K562 (cell line): ENCODE measurements around the gene TIA1. TPM values are rescaled to one million over a fixed set of nuclear protein-coding genes. Genes with fewer than 3 reads are reported as not detected.

ENCODE experiments used
- ATAC-seq: fragments of 200-7000 bp; cut with Tn5 transposase; 3 replicates; pipeline ENCODE4 v1.9.1; 2020; ENCODE audit warnings: moderate library complexity
- BruUV-seq: library from RNA; stranded (reverse); fragments of 400-500 nt; replicated peaks from 2 replicates; lab custom pipeline; 2021; lab: Mats Ljungman, UMichigan
- CTCF ChIA-PET: fragments of 300-600 bp; formaldehyde crosslinking; extraction: SDS; loops from one replicate; lab custom pipeline; 2021; ENCODE audit warnings: low intra/inter-chr PET ratio; lab: Yijun Ruan, JAX
- POLR2A ChIA-PET: fragments of 300-600, 350-650 bp; sonication (Branson Sonifier 250); formaldehyde crosslinking; extraction: SDS; loops from one replicate; lab custom pipeline; 2021; ENCODE audit warnings: antibody characterized with exemption, inconsistent platforms; lab: Yijun Ruan, JAX
- DNase-seq, 4 experiments: peaks; one replicate each; pipeline versions ENCODE4 v3.0.0 to v3.0.0-alpha.2; 2011 to 2018; ENCODE audit warnings: low spot score in 3 of 4, mixed read lengths in 3 of 4; ENCODE audit errors: extremely low read depth in 1 of 4
- FAIRE-seq: peaks from 2 replicates; lab custom pipeline; 2011; peaks lifted over from hg19 to GRCh38; lab: Jason Lieb, UNC
- H2AFZ ChIP-seq: 2 replicates; pipeline ENCODE4 v1.6.0; 2011; ENCODE audit warnings: low read depth, low read length, control low read depth, inconsistent platforms
- H3K27ac ChIP-seq: fragments of 200-600 bp; 3 replicates; pipeline ENCODE4 v1.8.0; 2011; ENCODE audit warnings: low read depth, mild to moderate bottlenecking, control low read depth, inconsistent platforms, low read length, moderate library complexity, mixed read lengths; ENCODE audit errors: extremely low read depth
- H3K27me3 ChIP-seq, 2 experiments: fragments of 300-600 bp in 1 of 2; 2 replicates in 1 of 2; 3 replicates in 1 of 2; pipeline versions ENCODE4 v1.6.0 to v1.8.0; 2011; ENCODE audit warnings: inconsistent platforms in 2 of 2, low read length in 2 of 2, mild to moderate bottlenecking in 1 of 2, mixed read lengths in 1 of 2, moderate library complexity in 1 of 2; ENCODE audit not compliant: control insufficient read depth in 2 of 2, insufficient read depth in 2 of 2
- H3K36me3 ChIP-seq: fragments of 300-600 bp; 3 replicates; pipeline ENCODE4 v1.8.0; 2011; ENCODE audit warnings: mild to moderate bottlenecking, low read length, inconsistent platforms; ENCODE audit not compliant: control insufficient read depth, insufficient read depth
- H3K4me1 ChIP-seq, 2 experiments: fragments of 200-600 bp in 1 of 2; replicated peaks in 1 of 2; 2 replicates in 1 of 2; 3 replicates in 1 of 2; pipeline versions ENCODE4 v1.5.1 to v1.8.0; 2011; ENCODE audit warnings: inconsistent platforms in 2 of 2, low read length in 2 of 2, mild to moderate bottlenecking in 1 of 2, mixed read lengths in 1 of 2, moderate library complexity in 1 of 2; ENCODE audit not compliant: control insufficient read depth in 2 of 2, insufficient read depth in 2 of 2
- H3K4me2 ChIP-seq: 2 replicates; pipeline ENCODE4 v1.6.1; 2011; ENCODE audit warnings: low read length, control low read depth, inconsistent platforms, mixed read lengths; ENCODE audit not compliant: insufficient read depth
- H3K4me3 ChIP-seq: fragments of 200-600 bp; sonication (generic), shearing (Covaris generic); 2 replicates; pipeline ENCODE4 v1.5.1; 2016; ENCODE audit warnings: control low read depth, inconsistent platforms
- H3K79me2 ChIP-seq: fragments of 200-600 bp; 3 replicates; pipeline ENCODE4 v1.8.0; 2011; ENCODE audit warnings: low read length, inconsistent platforms; ENCODE audit not compliant: control insufficient read depth, insufficient read depth
- H3K9ac ChIP-seq, 2 experiments: 2 replicates each; pipeline versions ENCODE4 v1.6.0 to v1.6.1; 2011; ENCODE audit warnings: low read depth in 2 of 2, low read length in 2 of 2, control low read depth in 1 of 2, inconsistent platforms in 1 of 2, mild to moderate bottlenecking in 1 of 2, mixed read lengths in 1 of 2; ENCODE audit not compliant: insufficient read depth in 1 of 2
- H3K9me1 ChIP-seq: one replicate; pipeline ENCODE4 v1.6.0; 2011; ENCODE audit warnings: inconsistent platforms, mild to moderate bottlenecking, low read length, moderate library complexity; ENCODE audit not compliant: control insufficient read depth, insufficient read depth
- H3K9me3 ChIP-seq: replicated peaks from 2 replicates; pipeline ENCODE4 v1.5.1; 2011; ENCODE audit warnings: low read depth, low read length, inconsistent platforms; ENCODE audit not compliant: control insufficient read depth, insufficient read depth
- H4K20me1 ChIP-seq: replicated peaks from 2 replicates; pipeline ENCODE4 v1.6.1; 2011; ENCODE audit warnings: low read length, inconsistent platforms, mixed read lengths; ENCODE audit not compliant: control insufficient read depth, insufficient read depth
- BACH1 ChIP-seq: fragments of 200-800 bp; sonication (Bioruptor generic); IDR thresholded peaks from 2 replicates; pipeline ENCODE4 v1.6.1; 2016; ENCODE audit warnings: missing genetic modification characterization, missing compliant biosample characterization
- BRF1 ChIP-seq: IDR thresholded peaks from 3 replicates; pipeline ENCODE4 v1.6.1; 2011; ENCODE audit warnings: borderline replicate concordance, mild to moderate bottlenecking; ENCODE audit not compliant: insufficient read length; ENCODE audit errors: extremely low read depth
- KAT7 ChIP-seq: sonication (generic); formaldehyde crosslinking; IDR thresholded peaks from 2 replicates; pipeline ENCODE4 v1.8.0; 2022; ENCODE audit warnings: missing genetic modification reagents, mild to moderate bottlenecking, borderline replicate concordance
- PYGO2 ChIP-seq: fragments of 450-650 bp; IDR thresholded peaks from 2 replicates; pipeline ENCODE4 v1.6.1; 2016; ENCODE audit warnings: mild to moderate bottlenecking, missing genetic modification characterization, moderate library complexity, missing compliant biosample characterization
- SNAPC5 ChIP-seq: fragments of 250-450 bp; sonication (Bioruptor Pico); IDR thresholded peaks from 2 replicates; pipeline ENCODE4 v1.8.0; 2021; ENCODE audit warnings: moderate library complexity, mild to moderate bottlenecking, inconsistent platforms
- TSHZ1 ChIP-seq: fragments of 250-450 bp; sonication (Bioruptor Pico); IDR thresholded peaks from 2 replicates; pipeline ENCODE4 v1.4.0; 2020; ENCODE audit warnings: mild to moderate bottlenecking, moderate library complexity
- ZBTB34 ChIP-seq: fragments of 250-450 bp; sonication (Bioruptor Pico); IDR thresholded peaks from 2 replicates; pipeline ENCODE4 v1.8.0; 2021; ENCODE audit warnings: mild to moderate bottlenecking, moderate library complexity
- ZBTB8A ChIP-seq: fragments of 450-650 bp; IDR thresholded peaks from 2 replicates; pipeline ENCODE4 v1.6.1; 2018; ENCODE audit warnings: mild to moderate bottlenecking, moderate library complexity; ENCODE audit not compliant: partially characterized antibody
- ZNF232 ChIP-seq: sonication (generic); formaldehyde crosslinking; IDR thresholded peaks from 2 replicates; pipeline ENCODE4 v1.8.0; 2022; ENCODE audit warnings: mild to moderate bottlenecking, missing genetic modification reagents
- ZNF263 ChIP-seq: sonication (generic); formaldehyde crosslinking; IDR thresholded peaks from 2 replicates; pipeline ENCODE4 v1.8.0; 2022; ENCODE audit warnings: mild to moderate bottlenecking, missing genetic modification reagents, borderline replicate concordance
- WGBS: fragments of 100-300 bp; shearing (Covaris generic); methylation state at CpG from one replicate; pipeline ENCODE4 v1.1.6; 2016; ENCODE audit warnings: low coverage, mixed read lengths; ENCODE audit not compliant: insufficient coverage; ENCODE audit errors: missing lambda C conversion rate; 5-methylcytosine and 5-hydroxymethylcytosine counted together
- in situ Hi-C: fragments of 300-500 bp; cut with MboI; formaldehyde crosslinking; loops from 4 replicates; pipeline ENCODE4 v1.15.0; 2018; ENCODE audit warnings: inconsistent platforms, mixed read lengths
- intact Hi-C: fragments of 100-400 bp; cut with micrococcal nuclease; formaldehyde crosslinking; loops from 2 replicates; pipeline ENCODE4 v1.14.2; 2022
- polyA plus RNA-seq, 8 experiments: library from polyadenylated mRNA; depleted of rRNA in 4 of 8; stranded (reverse) in 5 of 8; unstranded in 3 of 8; fragments of >200 nt; fragmentation: Nextera tagmentation in 2 of 8; fragmentation: Illumina TruSeq in 1 of 8; extraction: Ambion mirVana in 2 of 8; extraction: Trizol in 1 of 8; gene quantifications; 2 replicates each; pipeline versions ENCODE4 v1.2.1 to v1.2.3, GENCODE V29; 2011 to 2014; ENCODE audit warnings: inconsistent platforms in 1 of 8, missing spikeins in 1 of 8
- total RNA-seq, 7 experiments: library from RNA; depleted of rRNA in 6 of 7; stranded (reverse); fragments of >200 nt in 6 of 7; fragmentation: Illumina TruSeq in 2 of 7; extraction: Trizol in 2 of 7; gene quantifications; 2 replicates each; pipeline versions ENCODE4 v1.2.1 to v1.2.3, GENCODE V29; 2011 to 2021; ENCODE audit warnings: low replicate concordance in 1 of 7

Gene TIA1
- total and polyA plus RNA-seq, 9 of the 15 experiments (the other 6 are each of a cell fraction or from before 2014, with no cell fraction given): 25.3 to 129 (median 79.6) TPM

- 0 out of 2 replicates have a peak, but pooled peaks have one; percentile 11 for TF ChIP-seq ZNF263 (CRISPR knock-in tag)
- TF ChIP-seq ZBTB34 (CRISPR knock-in tag): no peak
- no peak for TF ChIP-seq ZNF232
- TF ChIP-seq KAT7 (CRISPR knock-in tag): peak; percentile 68; the same call in 1 of the 2 replicates
- no peak for TF ChIP-seq ZBTB8A
Observed at GRCh38 chr2:70258532-70258875, 10.1 kb upstream of the TIA1 start (continued).

GRCh38 chr2:70255637-70256314 lies 7.3 kb upstream of the TIA1 start:
- BruUV-seq: no TSS peak
- FAIRE-seq (peak; percentile 46), ATAC-seq (no peak), DNase-seq (no peak)
- ChIA-PET CTCF (no interaction called here), POLR2A (interaction anchor here (1.3 kb wide), 1 partner anchor 38 kb away, joined by 6 read pairs; the partner anchor contains the start of gene SNRPG)
- intact Hi-C loops (no loop called here), in situ Hi-C loops (no loop called here)
- Histone ChIP-seq H3K4me1 (peaks cover 11 to 16% of the 10 kb centered on the region in 2 experiments; a peak in 4 of 5 replicates), H3K36me3 (peaks cover 9% of the 10 kb centered on the region; the same call in 2 of the 3 replicates), H4K20me1 (no peaks in the 10 kb centered on the region), H3K9me1 (no peaks in the 10 kb centered on the region), H3K27ac (no peak overlapping the region), H3K4me3 (no peak overlapping the region), H3K9ac (no peak overlapping the region), H3K9me3 (no peaks in the 10 kb centered on the region), H3K27me3 (no peaks in the 10 kb centered on the region), H2AFZ (peak overlapping the region; percentile 76), H3K79me2 (peaks cover 11% of the 10 kb centered on the region), H3K4me2 (no peak overlapping the region)
- 61% methylated on average over 8 of the region's 8 CpGs for WGBS
- TF ChIP-seq PYGO2 (0 out of 2 replicates have a peak, but pooled peaks have one; percentile 27), TSHZ1 (0 out of 2 replicates have a peak, but pooled peaks have one; percentile 15), BRF1 (no peak), SNAPC5 (CRISPR knock-in tag) (0 out of 2 replicates have a peak, but pooled peaks have one; percentile 32), BACH1 (tag) (peak; percentile 22; the same call in 1 of the 2 replicates)
